Transverse colon (tissue), 3 donors: ENCODE data around the gene SEZ6L2.

Source experiments
- CTCF ChIP-seq, 5 experiments: fragments of 200-600 bp in 3 of 5; fragments of 450-650 bp in 2 of 5; sonication (generic) in 3 of 5; IDR thresholded peaks; 1 replicate in 2 of 5; 2 replicates in 3 of 5; pipeline ENCODE4 v1.5.1; 2016 to 2017; ENCODE audit warnings: antibody characterized with exemption in 5 of 5, inconsistent platforms in 3 of 5, mild to moderate bottlenecking in 2 of 5, moderate library complexity in 1 of 5
- POLR2A ChIP-seq: fragments of 450-650 bp; IDR thresholded peaks from one replicate; pipeline ENCODE4 v1.6.1; 2016; ENCODE audit warnings: antibody characterized with exemption, mild to moderate bottlenecking, moderate library complexity

GRCh38 chr16:29841631-29842030 lies 57.7 kb downstream of the SEZ6L2 start:
- TF ChIP-seq POLR2A (no peak), CTCF (IDR thresholded peaks at IDR 0.05) (no peak)
